HepG2 (cell line): ENCODE measurements around the gene TULP4. TPM values are rescaled to one million over a fixed set of nuclear protein-coding genes. Genes with fewer than 3 reads are reported as not detected.

ENCODE experiments used
- ATAC-seq: fragments of 200-7000 bp; cut with Tn5 transposase; 3 replicates; pipeline ENCODE4 v1.9.1; 2020; ENCODE audit warnings: mild to moderate bottlenecking, moderate library complexity
- BruUV-seq: library from RNA; stranded (reverse); fragments of 400-500 nt; replicated peaks from 2 replicates; lab custom pipeline; 2021; lab: Mats Ljungman, UMichigan
- CTCF ChIA-PET: fragments of 300-600 bp; formaldehyde crosslinking; extraction: SDS; loops from one replicate; lab custom pipeline; 2021; ENCODE audit warnings: low total read pairs, inconsistent platforms, low intra/inter-chr PET ratio; lab: Yijun Ruan, JAX
- POLR2A ChIA-PET: fragments of 350-600 bp; sonication (Branson Sonifier 250); formaldehyde crosslinking; loops from one replicate; lab custom pipeline; 2020; ENCODE audit warnings: antibody characterized with exemption, inconsistent platforms; lab: Yijun Ruan, JAX
- DNase-seq: peaks from one replicate; pipeline ENCODE4 v3.0.0-alpha.2; 2015; ENCODE audit warnings: low spot score
- FAIRE-seq: peaks from 3 replicates; lab custom pipeline; 2011; peaks lifted over from hg19 to GRCh38; lab: Jason Lieb, UNC
- H2AFZ ChIP-seq: one replicate; pipeline ENCODE4 v1.6.1; 2011; ENCODE audit warnings: low read length, inconsistent platforms
- H3K27ac ChIP-seq: fragments of 300-600 bp; 3 replicates; pipeline ENCODE4 v1.8.0; 2011; ENCODE audit warnings: mixed run types, mild to moderate bottlenecking, mixed read lengths, low read length, inconsistent platforms; ENCODE audit not compliant: insufficient read depth; ENCODE audit errors: extremely low read length
- H3K27me3 ChIP-seq, 2 experiments: fragments of 200-600 bp in 1 of 2; 2 replicates in 1 of 2; 3 replicates in 1 of 2; pipeline versions ENCODE4 v1.6.0 to v1.8.0; 2011; ENCODE audit warnings: low read length in 2 of 2, mild to moderate bottlenecking in 2 of 2, moderate library complexity in 2 of 2, inconsistent platforms in 1 of 2; ENCODE audit not compliant: insufficient read depth in 2 of 2, control insufficient read depth in 1 of 2
- H3K36me3 ChIP-seq, 2 experiments: fragments of 200-600 bp in 1 of 2; replicated peaks in 1 of 2; 2 replicates in 1 of 2; 3 replicates in 1 of 2; pipeline versions ENCODE4 v1.5.1 to v1.8.0; 2011; ENCODE audit warnings: low read length in 2 of 2, inconsistent platforms in 1 of 2; ENCODE audit not compliant: insufficient read depth in 2 of 2, control insufficient read depth in 1 of 2
- H3K4me1 ChIP-seq: 2 replicates; pipeline ENCODE4 v1.5.1; 2012; ENCODE audit warnings: low read length, inconsistent platforms; ENCODE audit not compliant: insufficient read depth
- H3K4me2 ChIP-seq: 2 replicates; pipeline ENCODE4 v1.6.0; 2011; ENCODE audit warnings: low read depth, low read length, inconsistent platforms
- H3K4me3 ChIP-seq, 3 experiments: fragments of 200-600 bp in 1 of 3; sonication (generic), shearing (Covaris generic) in 1 of 3; replicated peaks in 1 of 3; 2 replicates each; pipeline ENCODE4 v1.5.1; 2011 to 2016; ENCODE audit warnings: low read length in 3 of 3, inconsistent platforms in 2 of 3, low read depth in 2 of 3, mild to moderate bottlenecking in 2 of 3, control low read depth in 1 of 3, mixed read lengths in 1 of 3; ENCODE audit not compliant: insufficient read depth in 1 of 3
- H3K79me2 ChIP-seq: one replicate; pipeline ENCODE4 v1.6.1; 2011; ENCODE audit warnings: low read length, inconsistent platforms; ENCODE audit not compliant: insufficient read depth
- H3K9ac ChIP-seq: 2 replicates; pipeline ENCODE4 v1.6.0; 2011; ENCODE audit warnings: mild to moderate bottlenecking, low read depth, low read length, inconsistent platforms; ENCODE audit not compliant: insufficient read depth
- H3K9me3 ChIP-seq: 2 replicates; pipeline ENCODE4 v1.5.1; 2012; ENCODE audit warnings: mild to moderate bottlenecking, low read length
- H4K20me1 ChIP-seq: 2 replicates; pipeline ENCODE4 v1.6.0; 2011; ENCODE audit warnings: inconsistent platforms, mild to moderate bottlenecking, low read length, moderate library complexity; ENCODE audit not compliant: insufficient read depth
- GABPB1 ChIP-seq: IDR thresholded peaks from 2 replicates; pipeline ENCODE4 v1.6.1; 2016; ENCODE audit warnings: mild to moderate bottlenecking, missing genetic modification reagents, moderate library complexity, missing compliant biosample characterization
- RORA ChIP-seq: sonication (generic); formaldehyde crosslinking; IDR thresholded peaks from 2 replicates; pipeline ENCODE4 v1.5.0; 2020; ENCODE audit warnings: mild to moderate bottlenecking, missing genetic modification reagents, moderate library complexity
- SMAD9 ChIP-seq: sonication (generic); formaldehyde crosslinking; IDR thresholded peaks from 2 replicates; pipeline ENCODE4 v1.5.1; 2020; ENCODE audit warnings: mild to moderate bottlenecking, missing genetic modification reagents
- ZBTB37 ChIP-seq: sonication (generic); formaldehyde crosslinking; IDR thresholded peaks from 2 replicates; pipeline ENCODE4 v1.4.0; 2020; ENCODE audit warnings: mild to moderate bottlenecking, missing genetic modification reagents
- ZNF33A ChIP-seq: sonication (generic); formaldehyde crosslinking; IDR thresholded peaks from 2 replicates; pipeline ENCODE4 v1.5.1; 2020; ENCODE audit warnings: missing genetic modification reagents, mild to moderate bottlenecking, moderate library complexity, borderline replicate concordance
- ZNF414 ChIP-seq: sonication (generic); formaldehyde crosslinking; IDR thresholded peaks from 2 replicates; pipeline ENCODE4 v1.5.0; 2020; ENCODE audit warnings: missing genetic modification reagents
- WGBS: methylation state at CpG from one replicate; pipeline ENCODE4 v1.1.6; 2017; ENCODE audit warnings: low lambda C conversion rate; 5-methylcytosine and 5-hydroxymethylcytosine counted together
- in situ Hi-C: cut with HindIII; loops from 2 replicates; pipeline ENCODE4 v1.10.0; 2017; ENCODE audit warnings: low pct_unique_long_range_greater_than_20kb; ENCODE audit not compliant: extremely low pct_ligation_motif_present
- intact Hi-C: fragments of 100-400 bp; cut with micrococcal nuclease; formaldehyde crosslinking; loops from one replicate; pipeline ENCODE4 v1.10.0; 2022; ENCODE audit not compliant: unreplicated experiment
- polyA plus RNA-seq, 8 experiments: library from polyadenylated mRNA; depleted of rRNA in 3 of 8; stranded (reverse) in 7 of 8; unstranded in 1 of 8; fragments of >200 nt; fragmentation: Illumina TruSeq in 4 of 8; extraction: Trizol in 4 of 8; gene quantifications; 2 replicates each; pipeline versions ENCODE4 v1.2.1 to v1.2.3, GENCODE V29; 2011 to 2016; ENCODE audit warnings: low read depth in 4 of 8, missing spikeins in 1 of 8, mixed read lengths in 1 of 8; ENCODE audit not compliant: insufficient read depth in 1 of 8
- total RNA-seq, 5 experiments: library from RNA; depleted of rRNA; stranded (reverse); fragments of >200 nt; fragmentation: Illumina TruSeq; extraction: Trizol; gene quantifications; 2 replicates each; pipeline ENCODE4 v1.2.3, GENCODE V29; 2016; ENCODE audit warnings: low read depth in 1 of 5

The TULP4 gene
- total and polyA plus RNA-seq, 2 of the 13 experiments (the other 11 are each of a cell fraction or from before 2014, with no cell fraction given), result 21.1 to 122 TPM

GRCh38 chr6:158408552-158409130, 96.4 kb downstream of the TULP4 start:
- Histone ChIP-seq H4K20me1 (no peaks in the 10 kb centered on the region; the same call in 1 of the 2 replicates), H3K4me2 (no peak overlapping the region), H3K27ac (no peak overlapping the region), H2AFZ (no peak overlapping the region), H3K36me3 (peaks cover 9 to 13% of the 10 kb centered on the region in 2 experiments), H3K9ac (no peak overlapping the region), H3K27me3 (no peaks in the 10 kb centered on the region), H3K4me3 (no peak overlapping the region), H3K79me2 (peaks cover 9% of the 10 kb centered on the region), H3K4me1 (peaks cover 12% of the 10 kb centered on the region), H3K9me3 (no peaks in the 10 kb centered on the region)
- no TSS peak for BruUV-seq
- in situ Hi-C loops, result no loop called here
- no peak for DNase-seq
- ATAC-seq, result no peak; the same call in 2 of the 3 replicates
- ChIA-PET POLR2A (no interaction called here), CTCF (no interaction called here)
- TF ChIP-seq ZNF33A (no peak), GABPB1 (CRISPR knock-in tag) (no peak), RORA (CRISPR knock-in tag) (no peak), ZBTB37 (CRISPR knock-in tag) (no peak), SMAD9 (no peak), ZNF414 (no peak)
- intact Hi-C loops, result no loop called here
- no peak for FAIRE-seq
- WGBS, result 95% methylated on average over 6 of the region's 9 CpGs
